Activated gamma-delta T cell treated with Interleukin-2 at 50 U/mL for 16 hours (primary cell): ENCODE results near the gene LEKR1.
"Not testable (repeated sequence)": the region's sequence is repeated elsewhere in the genome, so short reads cannot be mapped to it uniquely, and the experiment has no call there.

ENCODE experiments used
- DNase-seq: peaks from one replicate; pipeline ENCODE4 v3.0.0-alpha.2; 2020

The LEKR1 gene

DNA sequence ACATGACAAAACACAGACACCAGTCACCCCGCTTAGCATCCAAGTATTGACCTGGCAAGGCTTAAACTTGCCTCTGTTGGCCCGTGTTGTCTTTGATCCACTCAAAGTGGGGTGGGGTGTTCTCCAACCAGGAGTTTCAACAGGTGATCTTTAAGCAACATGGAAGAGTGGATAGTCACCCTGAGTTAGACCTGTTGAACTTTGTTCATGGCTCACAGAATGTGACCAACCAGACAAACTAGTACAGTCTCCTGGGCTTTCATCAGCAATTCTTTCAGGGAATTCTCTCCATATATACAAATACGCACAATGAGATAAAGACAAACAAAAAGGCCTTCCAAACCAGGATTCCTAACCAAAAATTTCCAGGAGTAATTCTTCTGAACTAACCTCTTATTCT is 11.9 kb downstream of the LEKR1 start:
- DNase-seq: no peak

DNA sequence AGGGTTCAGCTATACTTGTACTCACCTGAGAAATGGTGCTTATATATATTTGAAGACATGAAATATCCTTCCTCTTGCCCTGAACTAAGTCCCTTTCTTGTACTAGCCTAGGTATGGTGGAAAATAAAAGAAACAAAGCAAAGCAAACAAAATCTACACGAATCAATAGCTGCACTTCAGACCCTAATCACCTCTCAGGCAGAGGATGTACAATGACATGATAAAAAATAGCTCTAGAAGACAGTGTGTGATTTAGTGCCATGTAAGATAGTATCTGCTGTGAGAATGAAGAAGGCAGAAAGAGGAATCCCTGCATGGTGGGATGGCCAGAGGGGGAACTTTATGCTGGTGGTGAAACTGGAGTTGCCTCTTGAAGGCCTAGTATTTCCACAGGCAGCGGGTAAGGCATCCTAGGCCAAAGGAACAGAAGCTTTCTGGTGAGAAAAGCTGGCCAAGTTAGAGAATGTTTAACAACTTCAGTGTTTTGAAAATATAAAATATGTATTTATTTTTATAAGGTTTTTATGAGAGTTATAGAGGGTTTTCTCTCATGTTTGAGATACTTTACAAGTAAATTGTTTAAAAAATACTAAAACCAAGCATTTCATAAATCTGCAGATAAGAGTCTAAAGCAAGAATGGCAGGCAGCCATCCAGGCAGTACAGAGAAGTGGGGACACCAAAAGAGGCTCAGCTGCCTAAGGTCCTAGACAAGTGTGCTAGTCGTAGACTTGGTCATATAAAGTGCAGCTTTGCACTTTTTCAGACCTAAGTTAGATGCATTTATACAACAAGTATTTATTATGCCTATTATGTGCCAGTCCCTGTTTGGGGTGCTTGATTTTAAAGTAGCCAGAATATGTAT is 14.9 kb downstream of the LEKR1 start:
- DNase-seq: no peak

DNA sequence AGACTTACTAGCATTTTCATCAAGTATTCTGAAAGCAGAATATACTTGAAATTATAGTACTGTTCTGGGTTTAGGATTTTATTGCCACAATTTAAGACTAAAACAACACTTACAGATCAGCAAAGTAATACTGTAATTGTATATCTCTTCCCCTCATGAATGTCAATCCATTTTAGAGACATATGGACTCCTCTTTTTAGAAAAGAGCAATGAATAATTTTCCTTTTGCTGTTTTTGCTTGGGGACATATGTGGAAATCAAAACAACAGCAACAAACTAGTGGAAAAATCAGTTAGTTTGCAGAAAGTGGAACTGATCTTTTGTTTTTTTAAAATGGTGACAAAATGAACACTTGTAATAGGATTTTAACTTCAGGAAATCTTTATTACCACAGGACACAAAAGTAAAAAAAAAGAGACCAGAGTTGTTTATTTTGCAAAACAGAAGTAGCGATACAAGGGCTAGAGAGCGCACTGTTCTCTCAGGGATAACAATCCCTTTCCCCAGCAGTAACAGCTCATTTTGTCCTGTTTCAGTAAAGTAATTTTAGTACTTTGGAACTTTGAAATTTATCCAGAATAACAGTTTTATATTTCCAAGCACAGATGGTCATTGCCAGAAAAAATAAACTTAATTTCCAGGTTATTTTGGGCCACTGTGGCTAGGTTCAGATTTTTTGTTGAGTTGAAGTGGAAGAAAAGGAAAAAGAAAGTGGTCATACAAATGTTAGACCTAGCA is 17.1 kb downstream of the LEKR1 start:
- DNase-seq: no peak

DNA sequence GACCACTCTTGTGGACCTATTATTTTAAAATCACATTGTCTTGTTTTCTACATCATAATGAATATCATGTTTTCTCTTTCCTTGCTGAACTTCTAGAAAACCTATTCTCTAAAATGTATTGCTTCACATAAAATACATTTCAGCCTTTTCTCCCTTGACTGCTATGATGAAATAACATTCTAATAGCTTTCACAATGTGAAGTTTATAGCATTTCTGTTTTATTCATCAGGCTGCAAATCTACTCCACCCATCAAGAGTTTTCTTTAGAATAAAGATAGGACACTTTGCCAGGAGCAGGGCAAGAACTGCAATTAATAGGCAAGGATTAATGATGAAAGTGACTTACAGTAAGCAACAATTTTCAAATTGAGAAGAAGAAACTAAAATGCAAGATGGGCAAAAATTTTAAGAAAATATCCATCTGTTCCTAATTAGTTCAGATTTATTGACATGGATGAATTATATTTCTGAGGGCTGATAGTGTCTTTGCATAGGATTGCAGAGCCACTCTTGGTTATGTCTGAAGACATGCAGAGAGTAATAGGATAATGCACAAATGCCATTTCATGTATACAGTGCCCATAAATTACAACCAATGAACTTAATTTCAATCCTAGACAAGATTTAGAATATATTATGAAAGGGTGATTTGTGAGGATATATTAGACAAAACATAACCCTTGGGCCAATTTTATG is 21.7 kb downstream of the LEKR1 start:
- DNase-seq: no peak

DNA sequence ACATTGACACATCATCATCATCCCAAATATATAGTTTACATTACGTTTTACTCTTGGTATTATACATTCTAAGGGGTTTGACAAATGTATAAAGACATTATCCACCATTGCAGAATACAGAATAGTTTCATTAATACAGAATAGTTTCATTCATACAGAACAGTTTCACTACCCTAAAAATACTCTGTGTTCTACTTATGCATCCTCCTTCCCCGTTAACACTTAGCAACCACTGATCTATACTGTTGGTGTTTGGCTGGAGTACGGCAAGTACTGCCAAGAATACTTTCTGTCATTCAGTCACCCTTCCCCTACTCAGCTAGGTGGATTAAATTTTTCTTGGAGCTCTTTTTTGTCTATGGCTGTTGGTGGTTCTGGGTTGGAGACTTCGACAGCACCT is 33.4 kb downstream of the LEKR1 start:
- DNase-seq: no peak

DNA sequence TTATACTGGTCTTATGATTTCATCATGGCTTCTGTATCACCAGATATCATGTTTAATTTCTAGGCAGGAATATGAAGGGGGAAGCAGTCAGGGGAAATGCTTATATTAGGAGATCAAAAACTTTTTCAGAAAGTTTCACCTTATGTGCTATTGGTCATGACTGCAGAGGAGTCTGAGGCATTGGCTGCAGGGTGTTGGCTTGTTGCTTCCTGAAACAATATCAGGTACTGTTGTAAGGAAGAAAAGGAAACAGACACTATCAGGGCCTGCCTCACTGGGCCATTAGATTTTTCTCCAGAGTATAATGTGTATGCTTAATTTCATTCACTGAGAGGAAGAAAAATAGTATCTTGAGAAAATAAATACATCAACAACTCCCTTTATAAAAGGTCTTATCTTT is 34.7 kb downstream of the LEKR1 start:
- no peak for DNase-seq

DNA sequence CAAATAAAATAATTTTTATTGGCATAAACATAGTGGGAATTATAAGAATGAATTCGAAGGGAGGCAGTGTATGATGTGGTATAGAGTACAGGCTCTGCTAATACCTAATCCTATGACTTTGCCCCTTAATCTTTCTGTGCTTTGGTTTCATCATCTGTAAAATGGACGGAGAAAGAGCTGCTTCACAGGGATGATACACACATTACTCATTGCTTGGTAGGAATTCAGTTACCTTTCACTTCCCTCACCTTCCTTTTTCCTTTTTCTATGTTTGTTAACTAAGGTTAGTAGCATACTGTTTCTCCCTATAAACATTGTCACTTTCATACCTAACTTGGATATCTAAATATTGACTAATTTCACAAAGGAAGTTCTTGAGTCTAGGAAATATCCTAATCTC is 36.2 kb downstream of the LEKR1 start:
- DNase-seq: no peak

DNA sequence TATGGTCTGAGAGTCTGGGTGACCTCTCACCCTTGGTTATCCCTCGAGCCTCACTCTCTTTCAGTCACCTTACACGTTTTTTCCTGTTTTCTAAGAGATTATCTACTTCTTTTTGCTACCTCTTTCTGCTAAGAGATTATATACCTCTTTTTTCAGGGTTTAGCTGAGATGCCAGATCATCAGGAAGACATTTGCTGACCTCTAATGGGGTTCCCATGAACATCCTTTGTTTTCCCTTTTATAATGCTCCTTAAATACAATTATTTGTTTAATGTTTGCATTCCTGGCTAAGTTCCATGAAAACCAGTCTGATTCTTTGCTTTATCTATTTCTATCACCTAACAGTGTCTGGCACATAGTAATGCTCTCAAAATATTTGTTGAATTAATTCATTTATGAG is 39.6 kb downstream of the LEKR1 start:
- no peak for DNase-seq

DNA sequence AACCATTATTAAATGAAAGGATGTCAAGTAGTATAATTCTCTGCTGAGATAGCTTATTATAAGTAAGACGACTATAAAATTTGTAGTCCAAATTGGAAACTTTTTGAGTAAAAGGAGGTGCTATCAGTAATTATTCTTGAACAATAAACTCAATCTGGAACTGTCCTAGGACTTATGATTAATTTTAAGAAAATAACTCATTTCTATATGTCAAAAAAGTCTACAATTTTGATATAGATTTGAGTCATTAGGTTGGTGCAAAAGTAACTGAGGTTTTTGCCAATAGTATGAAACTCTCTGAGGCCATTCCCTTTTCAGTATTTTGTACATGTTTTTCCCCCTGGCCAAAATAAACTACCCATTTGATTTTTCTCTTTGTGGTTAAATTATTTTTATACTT is 41.0 kb downstream of the LEKR1 start:
- no peak for DNase-seq

DNA sequence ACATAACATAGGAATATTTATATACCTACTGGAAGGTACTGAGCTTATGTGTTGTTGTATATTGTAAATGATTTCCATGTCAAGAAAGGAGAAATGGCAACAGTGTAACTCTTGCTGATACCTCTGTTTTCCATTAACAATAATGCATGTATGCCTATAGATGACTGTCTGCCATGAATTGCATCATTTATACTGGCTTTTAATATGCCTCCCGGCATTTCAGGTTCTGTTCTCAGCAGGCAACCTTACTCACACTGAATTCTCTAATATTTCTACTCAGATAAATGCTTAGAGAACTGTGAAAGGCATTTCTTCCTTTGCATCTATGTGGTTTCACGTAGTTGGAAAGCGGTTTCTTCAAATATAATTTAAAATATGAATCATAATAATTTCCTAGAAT is 41.8 kb downstream of the LEKR1 start:
- DNase-seq: no peak

DNA sequence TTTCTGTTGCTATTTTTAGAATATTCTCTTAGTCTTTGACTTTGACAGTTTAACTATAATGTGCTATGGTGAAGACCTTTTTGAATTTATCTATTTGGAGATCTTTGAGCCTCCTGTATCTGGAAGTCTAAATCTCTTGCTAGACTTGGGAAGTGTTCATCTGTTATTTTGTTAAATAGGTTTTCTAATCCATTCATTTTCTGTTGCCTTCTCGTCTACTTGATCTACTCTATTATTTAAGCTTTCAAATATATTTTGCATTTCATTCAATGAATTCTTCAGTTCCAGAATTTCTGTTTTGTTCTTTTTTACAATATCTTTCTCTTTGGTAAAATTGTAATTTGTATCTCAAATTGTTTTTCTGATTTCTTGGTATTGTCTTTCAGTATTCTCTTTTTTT is 47.8 kb downstream of the LEKR1 start:
- DNase-seq: no peak

DNA sequence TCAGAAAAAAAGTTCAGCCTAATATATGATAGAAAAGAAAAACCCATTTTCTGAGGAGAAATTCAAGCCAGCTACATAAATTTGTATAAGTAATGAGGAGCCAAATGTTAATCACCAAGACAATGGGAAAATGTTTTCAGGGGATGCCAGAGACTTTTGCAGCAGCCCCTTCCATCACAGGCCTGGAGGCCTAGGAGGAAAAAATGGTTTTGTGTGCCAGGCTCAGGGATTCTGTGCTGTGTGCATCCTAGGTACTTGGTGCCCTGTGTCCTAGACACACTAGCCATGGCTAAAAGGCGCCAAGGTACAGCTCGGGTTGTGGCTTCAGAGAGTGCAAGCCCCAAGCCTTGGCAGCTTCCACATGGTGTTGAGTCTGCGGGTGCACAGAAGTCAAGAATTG is 53.3 kb downstream of the LEKR1 start:
- DNase-seq: not testable (repeated sequence)

DNA sequence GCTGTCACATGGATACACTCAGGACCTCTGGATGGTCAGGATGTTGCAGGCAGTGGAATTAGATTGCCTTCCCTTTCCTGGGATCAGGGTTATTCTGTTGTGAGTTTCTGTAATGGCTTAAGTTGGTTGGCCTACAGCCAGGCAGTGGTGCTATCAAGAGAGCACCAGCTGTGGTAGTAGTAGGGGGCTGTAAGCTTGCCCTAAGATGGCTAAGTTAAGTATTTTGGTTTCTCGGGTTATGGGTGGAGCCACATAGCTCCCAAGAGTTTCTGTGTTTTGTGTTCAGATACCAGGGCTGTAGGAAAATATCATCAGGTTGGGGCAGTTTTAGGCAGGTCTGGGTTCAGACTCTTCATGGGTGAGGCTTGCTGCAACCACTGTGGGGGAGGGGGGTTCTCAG is 59.6 kb downstream of the LEKR1 start:
- no peak for DNase-seq

DNA sequence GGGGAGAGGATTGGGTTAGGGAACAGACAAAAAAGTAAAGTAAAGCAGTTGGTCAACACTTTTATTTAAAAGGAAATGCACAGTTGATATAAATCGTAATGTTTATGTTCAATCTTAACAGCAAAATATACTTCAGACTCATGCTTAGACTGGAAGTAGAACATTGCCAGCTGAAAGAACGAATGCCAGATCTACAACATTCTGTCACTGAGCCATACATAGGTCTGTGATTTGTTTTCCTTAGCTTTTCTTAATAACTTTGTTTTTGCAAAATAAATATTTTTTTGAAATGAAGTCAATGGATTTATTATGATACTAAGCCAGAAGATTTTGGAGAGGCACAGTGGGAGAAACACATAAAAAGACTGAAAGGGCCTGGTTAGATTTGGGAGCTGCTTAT is 62.0 kb downstream of the LEKR1 start:
- DNase-seq: no peak

DNA sequence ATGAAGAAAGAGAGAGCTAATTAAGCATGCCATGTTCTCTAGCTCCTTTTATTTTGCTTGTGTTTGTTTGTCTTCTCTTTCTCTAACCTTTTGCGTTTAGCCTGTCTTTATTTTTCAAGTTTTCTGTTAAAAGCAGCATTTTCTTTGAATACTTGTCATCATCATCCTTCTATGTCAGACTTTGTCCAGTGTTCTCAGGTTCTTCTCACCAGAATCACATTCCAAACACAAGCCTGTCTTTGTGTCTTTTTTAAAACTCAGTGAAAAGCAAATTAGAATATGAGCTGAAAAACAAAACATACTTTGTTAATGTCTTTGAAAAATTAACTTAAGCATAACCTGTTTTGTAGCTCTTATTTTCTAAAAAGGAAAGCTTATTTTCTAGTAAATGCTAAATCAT is 62.4 kb downstream of the LEKR1 start:
- no peak for DNase-seq

DNA sequence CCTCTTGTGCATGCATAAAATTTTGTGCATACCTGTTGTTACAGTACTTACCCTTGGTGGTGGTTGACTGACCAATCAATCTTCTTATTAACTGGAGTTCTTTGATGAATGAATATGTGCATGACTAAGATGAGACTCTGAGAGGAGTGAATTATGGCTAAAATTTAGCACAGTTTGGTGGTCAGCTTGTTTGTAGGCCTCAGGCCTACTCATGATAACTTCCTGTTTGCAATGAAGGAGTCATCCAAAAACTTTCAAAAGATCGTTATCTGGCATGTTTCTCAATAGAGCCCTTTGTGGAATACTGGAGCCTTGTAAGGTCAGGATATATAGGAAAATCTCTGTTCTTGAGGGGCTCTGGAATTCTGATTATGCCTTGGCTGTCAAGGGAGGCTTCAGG is 66.5 kb downstream of the LEKR1 start:
- DNase-seq: no peak

DNA sequence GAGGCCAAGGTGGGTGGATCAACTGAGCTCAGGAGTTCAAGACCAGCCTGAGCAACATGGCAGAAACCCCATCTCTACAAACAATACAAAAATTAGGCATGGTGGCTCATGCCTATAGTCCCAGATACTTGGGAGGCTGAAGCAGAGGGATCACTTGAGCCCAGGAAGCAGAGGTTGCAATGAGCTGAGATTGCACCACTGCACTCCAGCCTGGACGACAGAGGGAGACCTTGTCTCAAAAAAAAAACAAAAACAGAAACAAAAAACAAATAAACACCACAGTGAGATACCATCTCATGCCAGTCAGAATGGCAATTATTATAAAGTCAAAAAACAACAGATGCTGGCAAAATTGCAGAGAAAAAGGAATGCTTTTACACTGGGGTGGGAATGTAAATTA is 69.2 kb downstream of the LEKR1 start:
- not testable (repeated sequence) for DNase-seq

DNA sequence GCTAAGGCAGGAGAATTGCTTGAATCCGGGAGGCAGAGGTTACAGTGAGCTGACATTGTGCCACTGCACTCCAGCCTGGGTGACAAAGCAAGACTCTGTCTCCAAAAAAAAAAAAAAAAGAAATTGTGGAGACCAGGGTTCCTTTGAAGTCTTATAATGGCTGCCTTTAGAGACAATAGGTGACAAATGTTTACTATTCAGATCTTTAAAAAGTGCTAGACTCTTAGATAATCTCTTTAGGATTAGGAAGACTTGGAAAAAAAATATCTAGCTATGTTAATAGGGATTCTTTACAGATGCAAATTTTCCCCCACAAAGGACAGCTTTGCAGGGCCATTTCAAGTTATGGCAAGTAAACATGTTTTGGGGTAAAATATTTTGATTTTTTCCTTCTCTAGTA is 71.7 kb downstream of the LEKR1 start:
- DNase-seq: not testable (repeated sequence)

DNA sequence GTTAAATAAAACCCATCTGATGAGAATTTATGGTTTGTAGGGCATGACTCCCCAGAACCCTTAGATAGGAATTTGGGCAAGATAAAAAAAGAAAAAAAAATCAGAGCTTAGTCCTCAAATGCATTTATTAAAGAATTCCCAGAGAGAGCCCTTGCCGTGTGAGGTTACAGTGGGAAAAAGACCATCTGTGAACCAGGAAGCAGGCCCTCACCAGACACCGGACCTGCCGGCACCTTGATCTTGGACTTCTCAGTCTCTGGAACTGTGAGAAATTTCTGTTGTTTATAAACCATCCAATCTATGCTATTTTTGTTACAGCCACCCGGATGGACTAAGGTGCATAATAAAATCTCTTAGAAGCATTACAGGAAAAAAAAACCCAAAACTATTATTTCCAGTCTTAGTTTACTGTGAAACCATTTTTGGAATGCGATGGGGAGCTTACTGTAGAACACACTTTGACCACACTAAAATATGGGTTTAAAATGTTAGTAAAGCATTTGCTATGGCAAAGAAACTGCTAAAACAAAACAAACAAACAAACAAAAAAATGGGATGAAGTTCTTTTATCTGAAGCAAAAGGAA is 72.2 kb downstream of the LEKR1 start:
- no peak for DNase-seq

DNA sequence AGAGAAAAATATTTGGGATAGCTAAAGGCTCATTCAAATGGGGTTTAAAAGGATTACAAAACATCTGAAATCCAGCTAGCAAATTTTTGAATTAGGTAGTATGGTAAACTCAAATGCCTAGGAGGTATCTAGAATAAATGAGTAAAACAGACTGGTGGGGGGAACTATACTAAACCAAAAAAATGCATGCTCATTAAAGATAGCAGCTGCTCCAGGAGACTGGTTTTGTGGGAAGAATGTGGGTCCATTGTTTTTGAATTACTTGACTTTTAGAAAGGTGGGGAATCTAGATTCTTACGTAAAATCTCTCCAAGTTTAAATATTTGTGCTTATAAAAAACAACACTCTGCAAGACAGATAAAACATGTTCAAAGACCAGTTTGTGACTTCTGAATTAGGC is 73.8 kb downstream of the LEKR1 start:
- DNase-seq: no peak

DNA sequence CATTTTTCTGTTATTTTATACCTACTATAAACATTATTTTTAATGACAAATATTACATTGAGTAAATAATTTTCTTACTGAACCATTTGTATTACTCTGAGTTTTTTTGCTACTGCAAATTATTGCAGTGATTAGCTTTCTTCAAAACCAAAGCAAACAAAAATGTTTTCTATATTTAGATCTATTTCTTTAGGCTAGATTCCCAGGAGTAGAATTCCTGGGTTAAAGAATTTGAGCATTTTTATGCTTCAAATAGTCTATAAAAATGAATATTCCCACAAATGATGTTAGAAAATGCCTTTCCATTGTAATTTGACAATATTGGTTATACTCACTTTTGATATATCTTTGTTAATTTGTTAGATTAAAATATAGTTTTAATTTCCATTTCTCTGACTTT is 76.8 kb downstream of the LEKR1 start:
- DNase-seq: no peak

DNA sequence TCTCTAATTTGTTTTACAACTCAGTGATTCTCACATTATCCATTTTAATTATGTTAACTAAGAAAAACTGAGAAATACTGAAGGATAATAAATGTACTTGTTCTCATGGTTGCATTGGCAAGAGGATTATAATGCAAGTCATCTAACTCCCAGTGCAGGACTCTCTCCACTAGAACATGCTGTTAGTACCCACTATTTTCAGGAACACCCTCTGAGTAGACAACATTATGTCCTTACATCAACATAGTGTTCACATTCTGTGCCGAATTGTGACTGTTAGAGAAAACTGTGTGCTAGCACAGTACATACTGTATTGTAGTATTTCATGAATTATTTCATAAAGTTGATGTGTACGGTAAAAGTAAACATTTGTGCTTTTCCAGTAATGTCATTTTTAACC is 80.1 kb downstream of the LEKR1 start:
- DNase-seq: no peak

DNA sequence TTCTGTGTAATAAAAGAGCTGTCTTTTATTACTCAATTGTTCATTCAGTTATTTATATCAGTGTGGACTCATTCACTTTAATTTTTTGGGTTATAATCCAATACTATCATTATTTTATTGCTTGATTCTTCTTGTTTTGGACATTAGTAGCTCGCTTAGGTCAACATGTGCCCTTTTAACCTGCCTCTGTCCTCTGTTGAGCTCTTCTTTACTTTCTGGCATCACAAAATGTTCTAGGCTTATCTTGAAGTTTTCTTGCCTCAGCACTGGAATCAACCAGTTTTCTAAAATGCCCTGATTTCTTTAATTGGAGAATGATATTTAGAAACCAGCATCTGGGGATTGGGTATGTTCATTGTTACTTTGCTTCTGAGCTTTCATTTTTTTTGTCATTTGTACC is 82.2 kb downstream of the LEKR1 start:
- DNase-seq: no peak

DNA sequence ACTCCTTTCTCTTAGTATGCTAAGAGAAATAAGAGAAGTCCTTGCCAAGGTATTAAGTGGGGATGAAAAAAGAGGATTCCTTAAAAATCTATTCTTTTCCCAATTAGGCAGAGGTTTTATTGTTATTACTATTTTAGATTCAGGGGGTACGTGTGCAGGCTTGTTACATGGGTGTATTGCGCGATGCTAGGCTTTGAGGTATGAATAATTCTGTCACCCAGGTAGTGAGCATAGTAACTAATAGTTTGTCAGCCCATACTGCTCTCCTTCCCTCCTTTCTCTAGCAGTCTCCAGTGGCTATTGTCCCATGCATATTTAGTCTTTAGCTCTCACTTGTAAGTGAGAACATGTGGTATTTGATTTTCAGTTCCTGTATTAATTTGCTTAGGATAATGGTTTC is 83.9 kb downstream of the LEKR1 start:
- DNase-seq: no peak
